Endothelial cell of umbilical vein (primary cell): ENCODE measurements around the gene FGD6. TPM values are rescaled to one million over a fixed set of nuclear protein-coding genes. Genes with fewer than 3 reads are reported as not detected.

Experiments
- BruUV-seq: library from RNA; stranded (reverse); fragments of 400-500 nt; replicated peaks from 2 replicates; lab custom pipeline; 2021; lab: Mats Ljungman, UMichigan
- CTCF ChIA-PET: fragments of 300-600, 350-600 bp; sonication (Branson Sonifier 250); formaldehyde crosslinking; loops from one replicate; lab custom pipeline; 2021; ENCODE audit warnings: antibody characterized with exemption, inconsistent platforms; lab: Charles Lee
- POLR2A ChIA-PET: fragments of 300-600, 350-600 bp; sonication (Branson Sonifier 250); formaldehyde crosslinking; loops from one replicate; lab custom pipeline; 2021; ENCODE audit warnings: antibody characterized with exemption, inconsistent platforms; lab: Charles Lee
- DNase-seq: peaks from one replicate; pipeline ENCODE4 v3.0.0-alpha.2; 2011; ENCODE audit warnings: low read depth, low spot score
- FAIRE-seq: peaks from 2 replicates; lab custom pipeline; 2011; peaks lifted over from hg19 to GRCh38; lab: Jason Lieb, UNC
- H2AFZ ChIP-seq: 2 replicates; pipeline ENCODE4 v1.6.0; 2012; ENCODE audit warnings: low read depth, low read length, control low read depth, inconsistent platforms
- H3K27ac ChIP-seq: 2 replicates; pipeline ENCODE4 v1.5.1; 2011; ENCODE audit warnings: low read depth, mild to moderate bottlenecking, control low read depth, low read length, moderate library complexity; ENCODE audit not compliant: insufficient read depth
- H3K27me3 ChIP-seq, 2 experiments: 2 replicates each; pipeline versions ENCODE4 v1.6.0 to v1.6.1; 2011; ENCODE audit warnings: low read length in 2 of 2, mixed read lengths in 1 of 2; ENCODE audit not compliant: control insufficient read depth in 2 of 2, insufficient read depth in 2 of 2
- H3K36me3 ChIP-seq, 2 experiments: 2 replicates in 1 of 2; 3 replicates in 1 of 2; pipeline ENCODE4 v1.5.1; 2011; ENCODE audit warnings: low read length in 2 of 2, mild to moderate bottlenecking in 1 of 2, moderate library complexity in 1 of 2; ENCODE audit not compliant: control insufficient read depth in 2 of 2, insufficient read depth in 2 of 2; ENCODE audit errors: extremely low read depth in 1 of 2
- H3K4me1 ChIP-seq: 3 replicates; pipeline ENCODE4 v1.5.1; 2011; ENCODE audit warnings: mild to moderate bottlenecking, low read length; ENCODE audit not compliant: control insufficient read depth, insufficient read depth; ENCODE audit errors: extremely low read depth
- H3K4me2 ChIP-seq: 2 replicates; pipeline ENCODE4 v1.6.1; 2011; ENCODE audit warnings: low read length, control low read depth, mixed read lengths; ENCODE audit not compliant: insufficient read depth
- H3K4me3 ChIP-seq, 3 experiments: fragments of 200-600 bp in 1 of 3; sonication (generic), shearing (Covaris generic) in 1 of 3; replicated peaks in 1 of 3; 2 replicates each; pipeline ENCODE4 v1.5.1; 2011 to 2016; ENCODE audit warnings: control low read depth in 3 of 3, low read length in 3 of 3, mild to moderate bottlenecking in 2 of 3, inconsistent platforms in 1 of 3, low read depth in 1 of 3, moderate library complexity in 1 of 3; ENCODE audit not compliant: insufficient read depth in 1 of 3
- H3K79me2 ChIP-seq: 2 replicates; pipeline ENCODE4 v1.6.0; 2012; ENCODE audit warnings: low read length, inconsistent platforms; ENCODE audit not compliant: control insufficient read depth, insufficient read depth
- H3K9ac ChIP-seq: replicated peaks from 2 replicates; pipeline ENCODE3; 2011; ENCODE audit warnings: low read length, control low read depth; ENCODE audit not compliant: insufficient read depth; ENCODE audit errors: extremely low read depth
- H3K9me1 ChIP-seq: replicated peaks from 3 replicates; pipeline ENCODE4 v1.6.0; 2011; ENCODE audit warnings: mild to moderate bottlenecking, low read length; ENCODE audit not compliant: control insufficient read depth, insufficient read depth; ENCODE audit errors: extremely low read depth
- H3K9me3 ChIP-seq: replicated peaks from 2 replicates; pipeline ENCODE4 v1.5.1; 2012; ENCODE audit warnings: low read length, inconsistent platforms; ENCODE audit not compliant: control insufficient read depth, insufficient read depth
- H4K20me1 ChIP-seq: replicated peaks from 2 replicates; pipeline ENCODE3; 2011; ENCODE audit warnings: mild to moderate bottlenecking, low read length; ENCODE audit not compliant: control insufficient read depth, insufficient read depth; ENCODE audit errors: extremely low read depth
- GATA2 ChIP-seq: IDR thresholded peaks from 2 replicates; pipeline ENCODE4 v1.7.0; 2011; ENCODE audit warnings: low read depth, mild to moderate bottlenecking, moderate library complexity, mixed read lengths, low read length; ENCODE audit not compliant: insufficient read length, insufficient read depth
- MAX ChIP-seq: IDR thresholded peaks from 2 replicates; pipeline ENCODE4 v1.6.1; 2011; ENCODE audit not compliant: insufficient read depth, insufficient read length
- POLR2AphosphoS5 ChIP-seq: IDR thresholded peaks from 2 replicates; pipeline ENCODE4 v1.6.1; 2012; ENCODE audit warnings: low read depth, mild to moderate bottlenecking, control low read depth, low read length, moderate library complexity; ENCODE audit not compliant: insufficient read depth
- dilution Hi-C: fragments of 300-500 bp; cut with MboI; formaldehyde crosslinking; loops from one replicate; pipeline ENCODE4 v1.15.0; 2019; ENCODE audit warnings: low sequenced_read_pairs; ENCODE audit not compliant: extremely low pct_ligation_motif_present
- intact Hi-C: fragments of 100-400 bp; cut with micrococcal nuclease; formaldehyde crosslinking; loops from one replicate; pipeline ENCODE4 v1.10.0; 2022
- polyA plus RNA-seq, 4 experiments: library from polyadenylated mRNA; depleted of rRNA in 3 of 4; stranded (reverse) in 3 of 4; unstranded in 1 of 4; fragments of >200 nt; gene quantifications; 2 replicates each; pipeline versions ENCODE4 v1.2.1 to v1.2.3, GENCODE V29; 2011 to 2012; ENCODE audit warnings: missing spikeins in 1 of 4
- total RNA-seq: library from RNA; stranded (reverse); gene quantifications from 2 replicates; pipeline ENCODE4 v1.2.3, GENCODE V29; 2021

Gene FGD6
- total and polyA plus RNA-seq, 2 donors (not counting 3 experiments of a cell fraction or from before 2014, with no cell fraction given) = 5.9 to 14.0 TPM

- TF ChIP-seq MAX (no peak), GATA2 (peak; percentile 75)
- Histone ChIP-seq H3K9me1 (no peaks in the 10 kb centered on the region), H3K27ac (no peak overlapping the region), H2AFZ (no peak overlapping the region), H3K9me3 (no peaks in the 10 kb centered on the region), H3K4me3 (no peak overlapping the region), H3K9ac (no peak overlapping the region), H3K4me2 (peak overlapping the region; percentile 30), H3K27me3 (no peaks in the 10 kb centered on the region), H4K20me1 (no peaks in the 10 kb centered on the region), H3K4me1 (peaks cover 39% of the 10 kb centered on the region), H3K79me2 (peaks cover 13% of the 10 kb centered on the region), H3K36me3 (peaks cover 6 to 9% of the 10 kb centered on the region in 2 experiments)
- ChIA-PET CTCF (interaction anchor here (0.7 to 2.4 kb wide), 8 partner anchors 10 to 186 kb away, joined by 3 to 9 read pairs (median 4); partner anchors contain the start of genes FGD6, NR2C1 and VEZT), POLR2A (interaction anchor here (1.2 kb wide), 1 partner anchor 41 kb away, joined by 3 read pairs; the partner anchor contains the start of genes FGD6 and VEZT)
- FAIRE-seq (no peak), DNase-seq (peak; percentile 43)
- dilution Hi-C loops = no loop called here
- intact Hi-C loops = no loop called here
- BruUV-seq = no TSS peak
Observed at GRCh38 chr12:95258803-95259202, 41.5 kb upstream of the FGD6 start.

- no peaks in the 10 kb centered on the region for H3K9me3 ChIP-seq
- peaks cover 2% of the 10 kb centered on the region for H3K9me1 ChIP-seq
- dilution Hi-C loops = no loop called here
- DNase-seq = no peak
- H2AFZ ChIP-seq = no peak overlapping the region
- FAIRE-seq = no peak
- ChIA-PET POLR2A (no interaction called here), CTCF (interaction anchor here (1.4 to 2.4 kb wide), 3 partner anchors 11 to 41 kb away, joined by 3 to 9 read pairs (median 8); partner anchors contain the start of genes FGD6 and VEZT)
- intact Hi-C loops = no loop called here
- no peaks in the 10 kb centered on the region for H4K20me1 ChIP-seq
- no TSS peak for BruUV-seq
- TF ChIP-seq POLR2AphosphoS5 = no peak
- no peak overlapping the region for H3K27ac ChIP-seq
- H3K36me3 ChIP-seq = peaks cover 6 to 8% of the 10 kb centered on the region in 2 experiments
- no peaks in the 10 kb centered on the region for H3K27me3 ChIP-seq
- H3K4me2 ChIP-seq = no peak overlapping the region
- no peak overlapping the region for H3K4me3 ChIP-seq
- H3K79me2 ChIP-seq = peaks cover 11% of the 10 kb centered on the region
- peaks cover 33% of the 10 kb centered on the region for H3K4me1 ChIP-seq
- no peak overlapping the region for H3K9ac ChIP-seq
Observed at GRCh38 chr12:95258151-95258550, 40.9 kb upstream of the FGD6 start.
